HG02763 (cell line): ENCODE data around the gene KRT13.
"Not testable (repeated sequence)": the region's sequence is repeated elsewhere in the genome, so short reads cannot be mapped to it uniquely, and the experiment has no call there.

ENCODE experiments used
- ATAC-seq: cut with Tn5 transposase; IDR thresholded peaks from one replicate; pipeline ENCODE4 v1.9.1; 2021; ENCODE audit warnings: mild to moderate bottlenecking, moderate library complexity; ENCODE audit not compliant: unreplicated experiment

KRT13 gene

DNA sequence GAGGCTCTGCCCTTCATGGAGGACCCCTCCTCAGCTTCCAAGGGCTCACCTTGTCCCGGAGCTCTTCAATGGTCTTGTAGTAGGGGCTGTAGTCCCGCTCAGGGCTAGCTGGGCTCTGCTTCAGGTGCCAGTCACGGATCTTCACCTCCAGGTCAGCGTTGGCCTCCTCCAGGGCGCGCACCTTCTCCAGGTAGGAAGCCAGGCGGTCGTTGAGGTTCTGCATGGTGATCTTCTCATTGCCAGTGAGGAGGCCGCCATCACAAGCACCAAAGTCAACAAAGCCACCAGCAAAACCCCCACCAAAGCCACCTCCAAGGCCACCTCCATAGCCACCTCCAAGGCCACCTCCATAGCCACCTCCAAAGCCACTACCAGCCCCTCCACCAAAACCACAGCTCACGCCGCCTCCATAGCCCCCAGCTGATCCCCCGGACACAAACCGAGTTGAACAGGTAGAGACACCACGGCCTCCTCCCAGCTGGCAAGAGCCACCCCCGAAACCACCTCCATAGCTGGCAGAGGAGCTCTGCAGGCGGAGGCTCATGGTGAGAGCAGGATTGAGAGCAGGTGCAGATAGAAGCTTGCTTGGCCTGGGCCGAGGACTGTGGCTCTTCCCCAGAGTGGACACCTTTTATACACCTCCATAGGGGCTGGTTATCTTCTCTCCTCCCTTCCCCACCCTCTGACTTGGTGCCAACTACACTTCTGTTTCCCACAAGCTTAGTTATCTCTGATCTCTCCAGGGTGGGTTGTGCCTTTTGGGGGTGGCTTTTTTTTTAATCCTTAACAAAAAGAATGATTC is at the start of gene KRT13:
KRT13 (minus strand) TSS at position 606 of the 802 bp plus-strand sequence; CDS start at position 544, 62 bp downstream.
- no peak for ATAC-seq

DNA sequence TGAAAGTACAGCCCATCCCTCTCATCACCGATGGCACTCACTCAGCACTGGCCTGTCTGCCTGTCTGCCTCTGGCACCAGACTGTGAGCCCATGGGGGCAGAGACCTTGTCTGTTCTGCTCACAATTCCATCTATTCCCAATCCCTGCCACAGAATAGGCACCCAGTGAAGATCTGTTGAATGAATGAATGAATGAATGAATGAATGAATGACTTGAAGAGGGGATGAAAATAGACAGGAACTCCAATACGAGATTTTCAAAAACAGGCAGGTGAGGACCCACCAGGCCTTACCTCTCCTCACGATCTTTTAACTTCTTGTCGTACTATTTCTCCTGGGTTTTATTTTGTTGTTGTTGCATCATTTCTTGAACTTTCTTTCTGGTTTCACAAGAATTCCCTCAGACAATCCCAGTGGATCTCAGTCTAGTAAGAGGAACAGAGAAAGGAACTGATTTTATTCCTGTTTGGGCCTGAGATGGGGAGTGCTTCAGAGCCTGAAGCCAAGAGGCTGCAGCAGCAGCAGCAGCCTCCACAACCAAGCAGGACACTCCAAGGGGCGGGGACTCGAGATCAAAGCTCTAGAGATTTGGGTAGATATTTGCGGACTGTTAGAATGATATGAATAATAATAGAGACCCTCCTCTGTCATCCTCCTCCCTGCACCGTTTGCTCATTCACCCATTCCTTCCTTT is 48.7 kb upstream of the KRT13 start:
- ATAC-seq = no peak

DNA sequence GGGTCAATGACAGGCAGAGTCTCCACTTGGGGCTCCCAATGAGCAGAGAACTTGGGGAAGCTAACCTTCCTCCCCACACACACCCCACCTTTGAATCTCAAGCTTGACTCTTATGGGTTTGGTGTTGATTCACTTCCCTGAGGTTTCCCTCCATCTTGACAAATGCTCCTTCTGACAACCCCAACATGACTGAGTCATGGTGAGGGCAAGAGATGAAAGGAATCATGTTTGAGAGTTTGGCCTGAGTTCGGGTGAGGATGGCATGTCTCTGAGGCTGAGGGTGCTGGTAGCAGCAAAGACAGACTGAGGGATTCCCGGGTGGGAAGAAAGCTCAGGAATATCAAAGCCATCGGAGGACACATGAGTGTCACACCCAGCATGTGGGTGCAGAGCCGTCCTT is 47.8 kb upstream of the KRT13 start:
- no peak for ATAC-seq

DNA sequence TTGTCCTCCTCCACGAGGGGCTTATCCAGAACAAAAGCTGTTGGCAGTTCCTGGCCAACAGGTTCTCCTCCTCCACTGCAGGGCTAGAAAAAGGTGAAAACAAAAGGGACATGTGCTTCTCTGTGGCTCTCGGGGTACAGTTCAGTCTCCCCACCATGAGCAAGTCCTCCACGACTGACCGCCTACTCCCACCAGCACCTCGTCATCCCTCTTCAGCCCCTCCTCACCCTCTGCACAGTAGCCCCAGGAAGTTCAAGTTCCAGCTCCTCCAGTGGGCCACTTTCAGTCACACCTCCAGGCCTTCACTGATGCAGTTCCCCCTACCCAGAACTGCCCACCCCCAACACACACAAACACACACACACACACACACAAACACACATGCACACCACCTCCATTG is 47.0 kb upstream of the KRT13 start:
- no peak for ATAC-seq

DNA sequence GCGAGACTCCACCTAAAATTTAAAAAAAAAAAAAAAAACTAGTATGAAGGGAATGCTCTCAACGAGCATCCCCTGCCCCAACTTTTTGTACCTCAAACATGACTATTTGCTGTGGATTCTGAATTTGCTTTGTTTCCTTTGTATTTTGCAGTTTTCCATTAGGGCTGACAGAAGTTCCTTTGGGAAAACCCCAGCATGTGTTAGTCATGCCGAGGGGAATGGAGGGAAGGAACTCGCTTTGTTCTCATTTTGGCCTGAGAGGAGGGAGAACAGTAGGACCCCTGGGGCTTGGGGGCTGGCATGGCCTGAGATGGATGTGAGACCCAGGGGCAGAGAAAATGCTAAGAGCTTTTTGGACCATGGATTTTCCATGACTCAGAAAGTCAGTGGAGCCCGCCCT is 46.0 kb upstream of the KRT13 start:
- ATAC-seq = no peak

DNA sequence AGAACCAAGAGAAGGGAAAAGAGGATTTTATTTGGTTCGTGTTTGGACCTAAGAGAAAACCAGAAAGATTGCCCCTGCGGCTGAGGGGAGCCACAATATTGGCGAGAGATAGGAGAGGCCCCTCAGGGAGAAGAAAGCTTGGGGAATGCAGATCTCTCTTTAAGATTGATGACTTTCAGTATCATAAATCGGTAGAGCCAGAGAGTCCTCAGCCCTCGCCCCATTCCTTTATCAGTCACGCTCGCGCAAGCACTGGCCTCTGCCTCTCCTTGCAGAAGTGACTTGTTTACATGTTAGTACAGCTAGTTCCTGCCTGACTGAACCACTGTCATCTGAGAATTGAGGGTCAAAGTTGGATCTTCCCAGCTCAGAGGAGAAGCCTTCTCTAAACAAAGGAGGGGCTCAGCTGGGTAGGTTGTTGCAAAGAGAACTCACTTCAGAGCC is 44.2 kb upstream of the KRT13 start:
- ATAC-seq = no peak

DNA sequence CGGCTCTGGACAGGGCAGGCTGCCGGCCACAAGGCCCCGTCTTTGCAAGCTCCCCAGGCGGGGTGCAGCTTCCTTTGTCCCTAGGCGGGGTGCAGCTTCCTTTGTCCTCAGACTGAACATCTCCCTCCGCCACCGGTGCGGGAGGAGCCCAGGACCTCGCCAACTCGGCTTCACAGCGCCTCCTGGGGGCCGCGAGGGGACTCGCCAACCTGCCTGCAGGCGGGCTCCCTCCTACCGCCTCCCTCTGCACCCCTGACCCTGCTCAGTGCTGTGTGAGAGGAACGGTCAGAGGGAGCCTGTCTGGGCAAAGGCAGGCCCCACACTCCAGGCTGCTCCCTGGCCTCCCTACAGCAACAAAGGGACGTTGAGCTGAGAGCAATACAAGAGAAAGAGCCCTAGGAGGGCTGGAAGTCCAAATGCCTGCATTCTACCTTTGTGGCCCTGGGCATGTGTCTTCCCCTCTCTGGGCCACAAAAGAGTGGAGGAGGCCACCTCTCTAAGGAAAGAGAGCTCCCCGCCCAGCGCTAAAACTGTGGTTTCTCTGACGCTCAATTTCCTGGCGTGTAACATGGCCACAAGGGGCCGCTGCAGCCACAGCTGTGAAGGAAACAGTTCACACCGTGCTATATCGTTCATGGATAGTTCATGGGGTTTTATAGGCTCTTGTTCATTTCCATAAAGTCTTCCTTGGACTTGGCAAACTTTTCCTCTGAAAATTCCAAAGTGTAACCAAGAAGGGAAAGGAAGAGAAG is 43.6 kb upstream of the KRT13 start:
- peak; percentile 57 for ATAC-seq

DNA sequence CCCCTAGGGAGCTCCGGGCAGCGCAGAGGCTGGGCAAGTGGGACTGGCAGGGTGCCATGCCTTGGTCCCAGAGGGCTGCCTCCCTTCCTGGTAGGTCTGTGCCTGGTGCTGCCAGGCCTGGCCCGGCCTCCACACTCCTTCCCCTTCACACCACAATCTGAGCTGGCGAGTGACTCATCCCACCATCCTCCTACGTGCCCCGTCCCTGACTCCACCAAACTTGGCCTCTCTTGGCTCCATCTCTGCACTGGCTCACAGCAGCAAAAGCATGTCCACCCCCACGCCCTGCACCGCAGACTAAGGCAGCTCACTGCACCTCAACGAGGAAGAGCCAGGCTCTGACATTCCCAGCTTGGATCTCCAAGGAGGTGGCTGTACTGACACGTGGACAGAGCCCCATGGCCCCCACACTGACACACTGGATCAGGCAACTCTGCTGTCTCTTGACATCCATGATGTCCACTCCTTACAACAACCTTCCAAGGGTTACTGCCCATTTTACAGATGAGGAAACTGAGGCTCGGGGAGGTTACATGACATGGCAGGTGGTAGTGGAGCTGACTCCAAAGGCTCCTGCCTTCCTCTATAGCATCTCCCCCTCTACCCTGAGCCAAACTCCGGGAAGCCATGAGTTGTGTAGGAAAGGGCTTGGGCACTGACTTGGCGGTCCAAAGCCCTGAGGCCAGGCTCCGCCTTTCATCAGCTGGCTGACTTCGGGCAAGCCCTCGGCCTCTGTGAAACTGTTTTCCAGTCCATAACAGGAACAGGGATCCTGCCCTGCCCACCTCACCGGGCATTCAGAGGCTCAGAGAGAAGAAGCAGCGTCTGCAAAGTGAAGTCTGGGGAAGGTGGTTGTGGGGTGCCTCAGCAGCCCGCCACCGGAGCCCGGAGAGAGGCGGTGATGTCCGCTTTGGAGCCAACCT is 42.8 kb upstream of the KRT13 start:
- ATAC-seq = no peak

DNA sequence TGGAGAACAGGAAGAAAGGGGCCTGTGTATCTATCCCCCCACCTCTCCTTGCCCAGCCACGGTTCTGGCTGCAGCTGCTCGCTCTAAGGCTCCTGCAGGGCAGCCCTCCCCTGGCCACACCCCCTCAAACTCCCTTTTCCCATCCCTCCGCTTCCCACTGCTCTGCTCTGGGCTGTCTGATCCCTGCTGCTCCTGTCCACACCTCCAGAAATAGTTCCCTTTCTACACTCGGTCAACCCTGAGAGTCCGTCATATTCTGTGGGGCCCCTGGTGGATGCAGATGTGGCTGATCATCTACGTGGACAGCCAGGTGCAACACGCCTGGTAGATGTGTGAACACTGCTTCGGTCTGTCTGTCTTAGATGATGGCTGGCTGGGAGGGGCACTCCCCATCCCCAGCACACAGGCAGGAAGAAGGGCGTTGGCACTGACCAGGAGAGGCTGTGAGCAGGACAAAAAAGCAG is 42.0 kb upstream of the KRT13 start:
- no peak for ATAC-seq

DNA sequence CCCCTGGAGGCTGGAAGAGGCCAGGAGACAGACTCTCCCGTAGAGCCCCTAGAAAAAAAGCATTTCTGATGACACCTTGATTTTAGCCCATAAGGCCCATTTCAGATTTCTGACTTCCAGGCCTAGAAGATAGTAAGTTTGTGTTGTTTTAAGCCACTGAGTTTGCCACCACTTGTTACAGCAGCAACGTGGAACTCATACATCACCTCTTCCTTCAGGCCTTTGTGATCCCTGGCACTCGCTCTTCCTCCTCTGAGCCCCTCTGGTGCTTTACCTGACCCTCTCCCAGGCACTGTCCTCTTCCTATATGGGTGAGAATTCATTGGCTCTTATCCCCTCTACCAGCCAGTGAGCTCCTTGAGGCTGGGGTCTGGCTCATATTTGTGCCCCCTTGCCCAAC is 41.4 kb upstream of the KRT13 start:
- ATAC-seq = no peak

DNA sequence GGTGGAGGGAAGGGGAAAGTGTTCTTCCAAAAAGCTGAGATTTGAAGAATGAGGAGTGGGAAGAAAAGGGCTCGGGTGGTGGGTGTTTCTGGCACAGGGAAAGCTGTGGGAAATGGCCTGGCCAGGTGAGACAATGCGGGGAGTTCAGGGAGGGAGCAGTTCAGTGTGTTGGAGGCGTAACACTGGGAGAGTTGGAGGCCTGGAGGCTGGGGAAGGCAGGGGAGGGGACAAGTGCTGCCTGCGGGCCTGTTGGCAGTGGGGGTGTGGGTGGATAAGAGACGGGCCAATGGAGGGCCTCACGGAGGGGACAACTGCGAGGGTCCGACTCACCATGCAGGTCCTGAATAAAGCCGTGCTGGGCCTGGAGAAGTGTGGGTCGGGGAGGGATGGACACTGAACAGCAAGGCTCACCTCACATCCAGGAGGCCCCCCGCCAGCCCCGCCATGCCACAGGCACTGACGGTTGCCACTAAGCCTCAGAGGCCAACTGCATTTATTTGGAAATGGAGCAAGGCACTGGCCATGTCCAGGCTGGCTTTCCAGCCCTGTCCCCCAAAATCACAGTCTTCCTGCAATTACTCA is 40.5 kb upstream of the KRT13 start:
- ATAC-seq = no peak

DNA sequence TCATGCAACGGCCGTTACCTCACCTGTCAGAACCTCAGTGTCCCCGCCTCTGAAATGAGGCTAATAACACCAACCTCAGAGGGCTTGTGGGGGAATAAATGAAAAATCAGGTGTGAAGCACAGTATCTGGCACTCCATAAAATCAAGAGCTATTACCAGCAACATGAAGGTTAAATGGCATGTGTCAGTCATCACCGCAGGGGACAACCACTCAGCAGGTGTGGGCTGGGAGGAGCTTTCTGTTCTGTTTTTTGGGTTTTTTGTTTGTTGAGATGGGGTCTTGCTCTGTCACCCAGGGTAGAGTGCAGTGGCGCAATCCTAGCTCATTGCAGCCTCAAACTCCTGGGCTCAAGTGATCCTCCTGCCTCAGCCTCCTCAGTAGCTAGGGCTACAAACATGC is 39.5 kb upstream of the KRT13 start:
- ATAC-seq = no peak

DNA sequence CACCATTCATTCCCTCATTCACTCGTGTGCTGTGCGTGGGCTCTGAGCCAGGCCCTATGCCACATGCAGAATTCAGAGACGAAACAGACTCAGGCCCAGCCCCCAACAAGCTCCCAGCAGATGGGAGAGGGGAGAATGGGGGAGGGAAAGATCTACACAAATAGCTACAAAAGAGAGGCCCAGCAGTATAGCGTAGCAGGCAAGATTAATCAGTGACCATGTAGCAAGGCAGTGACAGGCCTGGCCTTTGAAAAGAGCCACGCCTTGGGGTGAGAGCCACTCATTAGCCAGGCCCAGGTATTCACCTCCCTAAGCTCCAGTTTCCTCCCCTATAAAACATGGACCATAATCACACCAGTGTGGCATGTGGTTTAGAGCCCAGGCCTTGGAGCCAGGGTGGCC is 39.1 kb upstream of the KRT13 start:
- ATAC-seq = no peak

DNA sequence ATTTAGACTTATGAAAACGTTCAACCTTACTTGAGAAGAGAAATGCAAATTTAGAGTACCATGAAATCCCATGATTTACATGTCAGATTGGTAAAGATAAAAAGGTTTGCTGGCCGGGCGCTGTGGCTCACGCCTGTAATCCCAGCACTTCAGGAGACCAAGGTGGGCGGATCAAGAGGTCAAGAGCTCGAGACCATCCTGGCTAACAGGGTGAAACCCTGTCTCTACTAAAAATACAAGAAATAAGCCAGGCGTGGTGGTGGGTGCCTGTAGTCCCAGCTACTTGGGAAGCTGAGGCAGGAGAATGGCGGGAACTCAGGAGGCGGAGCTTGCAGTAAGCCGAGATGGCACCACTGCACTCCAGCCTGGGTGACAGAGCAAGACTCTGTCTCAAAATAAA is 37.4 kb upstream of the KRT13 start:
- ATAC-seq = not testable (repeated sequence)

DNA sequence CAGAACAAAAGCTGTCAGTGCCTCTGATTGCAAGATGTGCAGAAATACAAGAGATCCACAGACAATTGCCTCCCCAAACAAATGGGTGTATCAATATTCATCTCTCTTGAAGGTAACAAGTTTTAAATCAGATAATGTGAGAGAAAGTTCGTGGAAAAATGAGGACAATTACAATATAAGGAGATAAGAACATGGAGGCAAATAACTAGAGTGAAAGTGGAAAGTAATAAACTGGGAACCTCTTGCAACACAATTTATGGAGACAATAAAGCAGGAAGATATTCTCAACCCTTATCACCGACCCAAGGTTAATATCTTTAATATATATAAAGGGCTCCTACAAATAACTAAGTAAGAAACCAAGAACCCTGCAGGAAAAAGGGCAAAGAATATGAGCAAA is 36.9 kb upstream of the KRT13 start:
- no peak for ATAC-seq

DNA sequence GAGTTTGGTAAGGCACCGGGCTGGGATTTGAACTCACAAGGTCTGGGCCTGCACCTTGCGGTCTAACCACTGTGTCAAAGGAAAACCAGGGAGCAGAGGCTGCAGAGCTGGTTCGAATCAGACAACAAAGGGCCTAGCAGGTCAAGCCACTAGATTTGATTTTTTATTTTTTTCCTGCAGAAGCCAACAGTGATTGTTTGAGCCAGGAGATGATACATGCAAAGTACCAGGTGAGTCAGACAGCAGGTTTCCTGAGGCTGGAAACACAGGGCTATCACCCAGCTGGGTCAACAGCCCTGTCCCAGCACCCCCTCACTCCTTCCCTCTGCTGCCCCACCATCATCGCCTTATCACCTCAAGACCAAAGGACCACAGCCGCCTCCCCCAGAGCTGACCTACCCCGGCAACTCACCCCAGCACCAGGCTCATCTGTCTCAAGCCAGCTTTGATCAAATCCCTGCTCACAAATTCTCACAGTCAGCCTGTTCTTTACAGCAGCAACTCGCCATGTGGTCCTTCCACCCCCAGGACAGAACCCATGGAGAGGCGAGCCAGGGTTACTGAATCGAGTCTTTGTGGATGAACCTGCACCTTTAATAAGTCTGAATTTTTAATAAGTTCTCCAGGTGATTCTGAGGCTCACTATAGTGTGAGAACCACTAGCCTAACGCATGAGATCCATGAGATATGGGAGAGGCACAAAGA is 35.7 kb upstream of the KRT13 start:
- no peak for ATAC-seq

DNA sequence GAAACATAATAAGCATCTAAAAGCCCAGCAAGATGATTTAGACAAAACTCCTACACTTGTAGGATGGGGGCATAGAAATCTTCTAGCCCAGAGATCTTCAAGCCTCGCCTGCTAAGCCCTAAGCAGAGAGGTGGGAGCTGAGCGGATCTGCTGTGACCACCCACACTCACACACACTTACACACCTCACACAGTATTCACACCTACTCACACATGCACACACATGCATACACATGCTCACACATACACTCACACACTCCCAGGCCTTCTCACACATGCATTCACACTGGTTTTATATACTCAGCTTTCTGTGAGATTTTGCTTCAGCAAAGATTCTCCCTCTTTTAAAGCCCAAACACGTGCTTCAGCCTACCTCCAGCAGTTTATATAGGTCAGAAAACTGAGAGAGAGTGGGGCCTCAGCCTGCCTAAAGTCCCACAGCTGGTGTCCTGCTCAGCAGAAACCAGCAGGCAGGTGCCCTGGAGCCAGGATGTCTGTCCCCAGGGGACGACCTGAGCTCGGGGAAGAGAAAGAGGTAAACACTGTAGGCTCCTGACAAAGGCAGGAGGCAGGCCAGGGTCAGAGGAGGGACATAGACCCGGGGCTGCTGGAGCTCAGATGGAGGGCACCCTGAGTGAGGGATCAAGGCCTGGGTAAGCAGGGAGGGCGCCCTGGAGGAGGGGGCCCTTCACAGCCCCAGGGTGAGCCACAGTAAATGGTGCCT is 34.7 kb upstream of the KRT13 start:
- ATAC-seq = no peak

DNA sequence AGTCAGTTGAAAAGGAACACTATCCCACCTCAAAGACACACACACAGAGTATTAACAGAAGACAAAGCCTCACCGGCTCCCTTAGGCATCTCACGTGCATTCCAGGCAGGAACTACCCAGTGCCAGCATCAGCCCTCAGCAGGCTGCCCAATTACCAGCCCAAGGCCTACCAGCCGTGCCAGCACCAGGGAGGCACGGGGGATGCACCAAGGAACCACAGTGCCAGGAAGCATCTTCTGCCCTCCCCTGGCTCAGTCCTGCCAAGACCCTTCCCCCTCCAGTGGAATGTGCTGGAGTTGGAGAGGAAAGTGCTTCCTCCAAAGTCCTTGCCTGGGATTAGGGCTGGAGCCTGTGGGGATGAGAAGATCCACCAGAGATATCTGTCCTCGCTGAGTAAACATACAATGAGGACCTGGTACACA is 33.7 kb upstream of the KRT13 start:
- ATAC-seq = no peak

DNA sequence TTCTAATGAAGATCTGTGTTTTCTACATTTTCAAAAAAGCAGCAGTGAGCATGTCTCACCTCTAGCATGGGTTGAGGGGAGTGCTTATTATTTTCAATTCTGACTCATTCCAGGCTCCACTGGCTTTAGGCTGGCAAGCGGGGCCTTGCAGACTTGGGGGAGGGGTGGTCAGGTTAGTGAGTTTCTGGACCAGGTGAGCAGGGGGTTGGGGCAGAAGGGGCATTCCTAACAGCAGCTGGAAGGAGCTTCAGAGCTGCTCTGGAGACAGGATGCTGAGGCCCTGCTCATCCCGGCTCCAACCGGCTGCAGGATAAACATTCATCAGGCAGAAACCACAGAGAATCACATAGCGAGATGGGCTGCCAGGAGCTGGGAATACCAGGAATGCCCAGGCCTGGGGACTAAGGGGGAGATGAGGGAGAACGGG is 33.2 kb upstream of the KRT13 start:
- ATAC-seq = no peak
